Measurements from ENCODE around the gene HLF. TPM values are rescaled to one million over a fixed set of nuclear protein-coding genes. Genes with fewer than 3 reads are reported as not detected.

Gene HLF
- total and polyA plus RNA-seq, 2 of the 4 experiments (the other 2 are of a cell fraction): 0.18 TPM; not detected in 1

DNA sequence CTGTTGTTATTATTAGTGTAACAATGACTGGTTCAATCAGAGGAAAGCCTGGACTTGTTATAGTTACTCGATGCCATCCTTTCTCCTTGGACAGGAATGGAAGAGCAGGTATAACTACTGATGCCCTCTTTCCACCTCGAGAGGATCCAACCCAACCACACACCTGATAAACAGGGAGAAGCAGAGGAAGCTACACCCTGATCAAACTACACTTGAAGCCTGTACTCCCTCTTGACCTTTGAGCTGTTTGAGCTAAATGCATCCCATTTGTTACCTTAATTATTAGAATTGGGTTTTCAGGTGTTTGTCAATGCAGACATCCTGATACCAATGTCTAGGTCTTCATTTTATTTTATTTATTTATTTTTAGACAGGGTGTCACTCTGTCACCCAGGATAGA lies 23.7 kb upstream of the HLF start:
- Histone ChIP-seq H3K9ac (ENCODE audit: low read depth, low read length) (no peak overlapping the region), H4K5ac (ENCODE audit: low read depth, low read length) (no peak overlapping the region), H3K27me3 (ENCODE audit: control insufficient read depth, insufficient read depth, low read length) (peaks cover 2% of the 10 kb centered on the region; the same call in 1 of the 2 replicates), H3K56ac (ENCODE audit: extremely low read depth, insufficient read depth, low read length) (no peak overlapping the region), H3K9me1 (ENCODE audit: insufficient read depth, low read length) (no peaks in the 10 kb centered on the region), H3K27ac (ENCODE audit: insufficient read depth, low read length) (no peak overlapping the region), H3K18ac (ENCODE audit: low read depth, low read length) (no peak overlapping the region), H2AFZ (replicated peaks; ENCODE audit: low read length, poor library complexity) (no peak overlapping the region), H3K23ac (ENCODE audit: low read depth, low read length) (no peak overlapping the region), H2BK5ac (ENCODE audit: low read depth, low read length, poor library complexity, severe bottlenecking) (no peak overlapping the region), H4K91ac (ENCODE audit: insufficient read depth, low read depth, low read length) (no peak overlapping the region), H3K14ac (replicated peaks; ENCODE audit: low read depth, low read length) (no peak overlapping the region), H4K8ac (ENCODE audit: low read depth in 2 of 2, low read length in 2 of 2) (no peak overlapping the region), H4K20me1 (ENCODE audit: insufficient read depth, low read length) (no peaks in the 10 kb centered on the region), H3K9me3 (ENCODE audit: control insufficient read depth, insufficient read depth, low read length) (no peaks in the 10 kb centered on the region), H2BK20ac (ENCODE audit: low read depth, low read length) (no peak overlapping the region), H3K79me1 (ENCODE audit: low read depth in 1 of 2, low read length in 2 of 2) (no peaks in the 10 kb centered on the region), H3K4me3 (ENCODE audit: insufficient read depth, low read depth, low read length) (no peak overlapping the region), H2AK5ac (ENCODE audit: low read depth, low read length) (no peak overlapping the region), H3K4me1 (ENCODE audit: control insufficient read depth, insufficient read depth, low read length) (no peaks in the 10 kb centered on the region), H3K4ac (ENCODE audit: low read depth, low read length) (no peak overlapping the region), H3K36me3 (ENCODE audit: control insufficient read depth, insufficient read depth, low read length) (no peaks in the 10 kb centered on the region), H2BK120ac (ENCODE audit: low read depth, low read length) (no peak overlapping the region), H3K4me2 (ENCODE audit: low read depth, low read length) (no peak overlapping the region), H2BK15ac (ENCODE audit: low read depth, low read length) (no peak overlapping the region), H2AK9ac (replicated peaks; ENCODE audit: low read depth, low read length, poor library complexity) (no peak overlapping the region)
- ATAC-seq (ENCODE audit: low read depth): no peak
- TF ChIP-seq POLR2A (IDR thresholded peaks at IDR 0.05; ENCODE audit: low read depth, low read length) (no peak), FOS (IDR thresholded peaks at IDR 0.05; ENCODE audit: low read depth, low read length) (no peak), RFX5 (IDR thresholded peaks at IDR 0.05; ENCODE audit: low read depth, low read length) (no peak), MAFK (IDR thresholded peaks at IDR 0.05; ENCODE audit: low read depth, low read length) (no peak), USF2 (IDR thresholded peaks at IDR 0.05; ENCODE audit: low read depth, low read length) (no peak), CEBPB (IDR thresholded peaks at IDR 0.05; ENCODE audit: low read depth, low read length) (no peak)
- TF ChIP-seq, protein P1, sequence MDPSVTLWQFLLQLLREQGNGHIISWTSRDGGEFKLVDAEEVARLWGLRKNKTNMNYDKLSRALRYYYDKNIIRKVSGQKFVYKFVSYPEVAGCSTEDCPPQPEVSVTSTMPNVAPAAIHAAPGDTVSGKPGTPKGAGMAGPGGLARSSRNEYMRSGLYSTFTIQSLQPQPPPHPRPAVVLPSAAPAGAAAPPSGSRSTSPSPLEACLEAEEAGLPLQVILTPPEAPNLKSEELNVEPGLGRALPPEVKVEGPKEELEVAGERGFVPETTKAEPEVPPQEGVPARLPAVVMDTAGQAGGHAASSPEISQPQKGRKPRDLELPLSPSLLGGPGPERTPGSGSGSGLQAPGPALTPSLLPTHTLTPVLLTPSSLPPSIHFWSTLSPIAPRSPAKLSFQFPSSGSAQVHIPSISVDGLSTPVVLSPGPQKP (IDR thresholded peaks at IDR 0.05; ENCODE audit: borderline replicate concordance, low read depth, low read length): no peak
- intact Hi-C loops (cut with micrococcal nuclease): no loop called here
- no TSS peak for BruUV-seq (replicated peaks)
- ChIA-PET POLR2A (ENCODE audit: unreplicated experiment) (no interaction called here), CTCF (no interaction called here)
- dilution Hi-C loops (cut with HindIII; ENCODE audit: low sequenced_read_pairs, unreplicated experiment): no loop called here
- no peak for DNase-seq
- in situ Hi-C loops (cut with MboI; ENCODE audit: low sequenced_read_pairs): no loop called here
- no CpG with 5 or more reads among the region's 2 CpGs for WGBS, 2 experiments (ENCODE audit: extremely low coverage in 2 of 2, insufficient read length in 1 of 2)

All from IMR-90 (cell line).